Hepatocyte (in vitro differentiated cells): ENCODE data around the gene DAB2.

ENCODE experiments used
- EZH2 ChIP-seq: fragments of 200-600 bp; sonication (generic); IDR thresholded peaks from 2 replicates; pipeline ENCODE4 v1.6.1; 2016; ENCODE audit warnings: antibody characterized with exemption, mild to moderate bottlenecking, borderline replicate concordance
- TF ChIP-seq, protein P1 (sequence below): fragments of 200-600 bp; sonication (generic); IDR thresholded peaks from 2 replicates; pipeline ENCODE4 v1.5.1; 2016; ENCODE audit warnings: antibody characterized with exemption, mild to moderate bottlenecking; ENCODE audit not compliant: poor library complexity

DNA sequence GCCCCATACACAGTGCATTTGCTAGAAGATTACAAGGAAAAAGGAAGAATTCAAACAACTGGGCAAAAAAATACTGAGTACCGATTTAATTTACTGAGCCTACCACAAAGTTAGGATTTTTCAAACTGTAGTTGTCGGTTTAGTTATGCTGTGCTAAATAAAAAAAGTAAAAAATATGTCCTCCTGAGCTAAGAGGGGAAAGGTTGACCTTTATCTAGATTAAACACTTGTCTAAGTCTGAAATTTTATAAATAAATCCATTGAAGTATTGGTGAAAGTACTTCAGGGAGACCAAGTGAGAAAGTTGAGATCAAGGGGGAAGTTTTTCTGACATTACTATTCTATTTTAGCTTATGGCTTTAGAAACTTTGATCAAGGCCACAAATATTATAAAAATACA, 19.1 kb upstream of the DAB2 start:
- TF ChIP-seq, protein P1, sequence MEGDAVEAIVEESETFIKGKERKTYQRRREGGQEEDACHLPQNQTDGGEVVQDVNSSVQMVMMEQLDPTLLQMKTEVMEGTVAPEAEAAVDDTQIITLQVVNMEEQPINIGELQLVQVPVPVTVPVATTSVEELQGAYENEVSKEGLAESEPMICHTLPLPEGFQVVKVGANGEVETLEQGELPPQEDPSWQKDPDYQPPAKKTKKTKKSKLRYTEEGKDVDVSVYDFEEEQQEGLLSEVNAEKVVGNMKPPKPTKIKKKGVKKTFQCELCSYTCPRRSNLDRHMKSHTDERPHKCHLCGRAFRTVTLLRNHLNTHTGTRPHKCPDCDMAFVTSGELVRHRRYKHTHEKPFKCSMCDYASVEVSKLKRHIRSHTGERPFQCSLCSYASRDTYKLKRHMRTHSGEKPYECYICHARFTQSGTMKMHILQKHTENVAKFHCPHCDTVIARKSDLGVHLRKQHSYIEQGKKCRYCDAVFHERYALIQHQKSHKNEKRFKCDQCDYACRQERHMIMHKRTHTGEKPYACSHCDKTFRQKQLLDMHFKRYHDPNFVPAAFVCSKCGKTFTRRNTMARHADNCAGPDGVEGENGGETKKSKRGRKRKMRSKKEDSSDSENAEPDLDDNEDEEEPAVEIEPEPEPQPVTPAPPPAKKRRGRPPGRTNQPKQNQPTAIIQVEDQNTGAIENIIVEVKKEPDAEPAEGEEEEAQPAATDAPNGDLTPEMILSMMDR = no peak
- no peak for TF ChIP-seq EZH2
